GM18511 (cell line): ENCODE measurements around the gene KRT86.
"Not testable (repeated sequence)": the region's sequence is repeated elsewhere in the genome, so short reads cannot be mapped to it uniquely, and the experiment has no call there.

ENCODE experiments used
- ATAC-seq: cut with Tn5 transposase; IDR thresholded peaks from one replicate; pipeline ENCODE4 v1.9.1; 2021; ENCODE audit warnings: mild to moderate bottlenecking, moderate library complexity; ENCODE audit not compliant: unreplicated experiment

KRT86 gene

GRCh38 chr12:52331039-52331438, 56.6 kb downstream of the KRT86 start:
- ATAC-seq = no peak

- no peak for ATAC-seq
Measured at GRCh38 chr12:52331833-52332232, 57.4 kb downstream of the KRT86 start.

- ATAC-seq = no peak
Measured at GRCh38 chr12:52332381-52332780, 57.9 kb downstream of the KRT86 start.

GRCh38 chr12:52333321-52333720, 58.9 kb downstream of the KRT86 start:
- no peak for ATAC-seq

GRCh38 chr12:52334185-52334584, 59.7 kb downstream of the KRT86 start:
- no peak for ATAC-seq

- ATAC-seq = no peak
Measured at GRCh38 chr12:52335598-52336262, 61.3 kb downstream of the KRT86 start.

- no peak for ATAC-seq
Measured at GRCh38 chr12:52336641-52337040, 62.2 kb downstream of the KRT86 start.

- ATAC-seq = no peak
Measured at GRCh38 chr12:52337054-52337453, 62.6 kb downstream of the KRT86 start.

GRCh38 chr12:52338241-52338960, 64.0 kb downstream of the KRT86 start:
- no peak for ATAC-seq

- no peak for ATAC-seq
Measured at GRCh38 chr12:52341066-52341580, 66.7 kb downstream of the KRT86 start.

- ATAC-seq = no peak
Measured at GRCh38 chr12:52342781-52343490, 68.5 kb downstream of the KRT86 start.

- ATAC-seq = no peak
Measured at GRCh38 chr12:52343550-52343949, 69.1 kb downstream of the KRT86 start.

GRCh38 chr12:52344111-52344510, 69.7 kb downstream of the KRT86 start:
- ATAC-seq = no peak

GRCh38 chr12:52345041-52345440, 70.6 kb downstream of the KRT86 start:
- not testable (repeated sequence) for ATAC-seq

GRCh38 chr12:52346593-52346992, 72.1 kb downstream of the KRT86 start:
- peak; percentile 51 for ATAC-seq

- no peak for ATAC-seq
Measured at GRCh38 chr12:52347016-52347415, 72.6 kb downstream of the KRT86 start.

GRCh38 chr12:52347551-52348510, 73.4 kb downstream of the KRT86 start:
- ATAC-seq = no peak

GRCh38 chr12:52349196-52349595, 74.8 kb downstream of the KRT86 start:
- ATAC-seq = no peak

GRCh38 chr12:52350021-52350620, 75.7 kb downstream of the KRT86 start:
- ATAC-seq = no peak

- ATAC-seq = no peak
Measured at GRCh38 chr12:52350786-52351185, 76.3 kb downstream of the KRT86 start.
